HG03432 (cell line): ENCODE measurements around the gene C1orf167.

ENCODE experiments used
- ATAC-seq: cut with Tn5 transposase; IDR thresholded peaks from one replicate; pipeline ENCODE4 v1.9.1; 2021; ENCODE audit warnings: mild to moderate bottlenecking, moderate library complexity; ENCODE audit not compliant: unreplicated experiment

C1orf167 gene

DNA sequence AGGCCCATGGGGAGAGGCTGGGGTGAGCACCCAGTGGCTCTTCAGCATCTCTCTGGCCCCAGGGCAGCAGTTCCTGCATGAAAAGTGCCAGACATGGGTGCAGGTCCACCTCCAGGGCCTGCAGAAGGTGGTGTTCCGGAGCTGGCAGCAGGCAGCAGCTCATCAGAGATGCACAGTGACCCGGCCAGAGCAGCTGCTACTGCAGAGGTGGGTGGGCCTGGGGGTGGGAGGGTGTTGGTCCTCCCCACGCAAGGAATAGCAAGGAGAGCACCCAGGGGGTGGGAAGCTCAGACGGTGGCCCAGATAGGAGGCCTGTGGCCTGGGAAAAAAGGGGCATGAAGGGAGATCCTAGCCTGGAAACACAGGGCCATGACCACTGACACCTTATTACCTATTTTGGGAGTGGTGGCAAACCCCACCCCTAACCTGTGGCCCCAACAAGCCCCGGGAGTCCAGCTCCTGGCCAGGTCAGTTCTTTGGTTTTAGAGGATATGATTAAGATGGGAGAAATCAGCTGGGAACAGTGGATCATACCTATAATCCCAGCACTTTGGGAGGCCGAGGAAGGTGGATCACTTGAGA, 20.2 kb downstream of the C1orf167 start:
- no peak for ATAC-seq

DNA sequence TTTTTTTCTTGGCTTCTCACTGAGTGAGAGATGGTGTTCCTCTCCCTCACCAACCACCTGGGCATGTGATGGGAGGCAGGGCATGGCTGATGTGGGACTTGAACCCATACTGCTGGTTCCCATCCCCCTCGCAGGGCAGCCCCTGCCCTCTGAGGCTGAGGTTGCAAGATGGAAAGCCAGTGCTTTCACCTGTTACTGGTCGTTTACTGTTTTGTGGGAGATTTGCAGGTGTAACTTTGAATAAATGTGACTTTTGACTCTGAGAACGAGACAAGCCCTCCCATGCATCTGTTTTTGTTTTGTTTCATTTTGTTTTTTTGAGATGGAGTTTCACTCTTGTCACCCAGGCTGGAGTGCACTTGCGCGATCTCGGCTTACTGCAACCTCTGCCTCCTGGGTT, 21.6 kb downstream of the C1orf167 start:
- ATAC-seq = no peak

DNA sequence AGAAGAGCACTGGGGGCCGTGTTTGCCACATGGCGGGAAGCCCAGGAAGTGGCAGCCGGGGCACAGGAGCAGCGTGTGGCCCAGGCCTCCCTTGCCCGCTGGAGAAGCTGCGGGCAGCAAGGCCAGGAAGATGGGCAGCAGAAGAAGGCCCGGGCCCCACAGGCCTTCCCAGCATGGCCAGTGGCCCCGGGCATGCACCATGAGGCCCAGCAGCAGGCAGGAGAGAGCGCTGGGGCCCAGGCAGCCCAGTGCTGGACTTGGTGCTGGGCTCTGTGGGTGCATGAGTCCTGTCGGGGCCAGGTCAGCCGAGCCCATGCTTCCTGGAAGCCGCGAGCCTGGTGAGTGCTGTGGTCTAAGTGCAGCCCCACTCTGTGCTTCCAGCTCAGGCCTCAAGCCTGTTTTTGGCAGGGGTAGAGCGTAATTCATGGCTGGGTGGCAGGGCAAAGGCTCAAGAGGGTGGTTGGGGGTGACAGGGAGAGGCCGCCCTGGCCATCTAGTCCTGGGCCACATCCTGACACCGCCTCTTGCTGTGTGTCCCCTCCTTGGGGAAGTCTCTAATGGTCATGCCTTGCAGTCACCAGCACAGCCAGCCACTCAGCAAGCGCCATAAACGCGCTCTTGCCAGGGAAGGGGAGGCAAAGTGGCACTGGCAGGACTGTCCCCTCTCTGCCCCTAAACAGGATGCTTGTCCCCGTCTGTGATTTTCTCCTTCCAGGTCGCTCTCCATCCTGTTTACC, 22.4 kb downstream of the C1orf167 start:
- ATAC-seq = no peak

DNA sequence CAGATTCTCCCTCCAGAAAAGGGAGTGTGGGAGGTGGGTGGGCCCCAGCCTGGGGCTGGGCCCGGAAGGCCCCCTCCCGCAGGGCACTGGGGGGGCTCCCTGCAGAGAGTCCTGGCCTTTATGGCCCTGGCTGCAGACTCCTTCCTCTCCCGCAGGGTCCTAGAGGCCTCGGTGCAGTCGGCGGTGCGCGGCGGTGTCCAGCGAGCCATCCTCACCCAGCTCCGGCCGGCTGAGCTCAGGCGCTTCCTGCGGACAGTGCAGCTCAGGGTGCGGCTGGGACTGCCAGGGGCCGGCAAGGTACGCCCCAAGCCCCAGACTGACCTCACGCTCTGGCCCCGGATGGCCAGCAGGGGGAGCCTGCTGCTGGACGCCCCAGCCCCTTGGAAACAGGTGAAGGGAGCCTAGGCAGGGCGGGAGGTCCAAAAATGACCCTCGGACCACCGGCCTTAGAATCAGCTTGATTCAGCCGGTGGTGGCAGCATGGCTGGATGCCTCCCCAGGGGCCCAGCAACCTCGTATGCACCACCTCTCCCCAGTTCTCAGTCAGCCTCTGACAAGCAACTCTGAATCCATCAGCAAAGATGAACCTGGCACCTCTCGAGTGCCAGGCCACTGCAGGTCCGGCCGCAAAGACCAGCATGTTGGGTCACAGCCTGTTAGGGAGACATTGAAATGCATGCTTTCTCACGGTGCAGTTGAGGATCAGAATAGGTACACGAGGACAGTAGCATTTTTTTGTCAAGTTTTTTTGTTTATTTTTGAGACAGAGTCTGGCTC, 23.2 kb downstream of the C1orf167 start:
- peak; percentile 50 for ATAC-seq

DNA sequence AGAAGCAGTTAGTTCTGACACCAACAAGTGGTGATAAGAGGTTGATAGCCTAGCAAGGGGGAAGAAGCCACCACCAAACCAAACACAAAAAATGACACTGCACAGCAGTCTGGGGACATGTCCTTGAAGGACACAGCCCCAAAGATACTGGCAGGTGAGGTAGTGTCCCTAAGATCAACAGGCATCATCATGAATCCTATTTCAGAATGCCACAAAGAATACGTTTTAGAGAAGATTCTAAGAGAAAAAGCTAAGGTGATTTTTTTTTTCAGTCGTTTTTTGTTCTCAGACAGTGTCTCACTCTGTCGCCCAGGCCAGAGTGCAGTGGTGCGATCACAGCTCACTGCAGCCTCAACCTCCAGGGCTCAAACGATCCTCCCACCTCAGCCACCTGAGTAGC, 24.2 kb downstream of the C1orf167 start:
- ATAC-seq = no peak

DNA sequence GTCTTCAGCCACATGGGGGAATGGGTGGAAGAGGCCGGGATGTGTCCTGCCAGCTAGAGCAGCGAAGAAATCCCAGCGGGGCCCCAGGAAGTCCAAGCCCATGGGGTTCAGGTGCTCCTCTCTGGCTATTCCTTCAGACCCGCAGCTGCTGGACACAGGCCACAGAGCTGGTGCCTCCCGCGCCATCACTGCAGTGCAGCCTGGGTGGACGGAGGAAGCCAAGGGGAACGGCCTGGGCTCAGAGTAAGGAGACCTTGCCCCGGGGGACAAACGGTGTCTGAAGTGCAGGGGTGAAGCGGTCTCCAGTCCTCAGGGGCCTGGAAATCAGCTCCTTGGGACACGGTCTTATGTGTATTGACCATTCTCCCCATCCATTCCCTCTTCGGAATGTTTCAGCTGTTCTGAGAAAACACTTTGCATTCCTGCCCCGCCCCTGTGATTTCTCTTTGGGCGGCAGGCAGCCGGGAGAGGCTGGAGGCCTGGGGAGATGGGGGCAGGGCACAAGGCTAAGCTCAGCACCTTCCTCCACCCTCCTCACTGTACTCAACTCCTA, 25.3 kb downstream of the C1orf167 start:
- ATAC-seq = no peak

DNA sequence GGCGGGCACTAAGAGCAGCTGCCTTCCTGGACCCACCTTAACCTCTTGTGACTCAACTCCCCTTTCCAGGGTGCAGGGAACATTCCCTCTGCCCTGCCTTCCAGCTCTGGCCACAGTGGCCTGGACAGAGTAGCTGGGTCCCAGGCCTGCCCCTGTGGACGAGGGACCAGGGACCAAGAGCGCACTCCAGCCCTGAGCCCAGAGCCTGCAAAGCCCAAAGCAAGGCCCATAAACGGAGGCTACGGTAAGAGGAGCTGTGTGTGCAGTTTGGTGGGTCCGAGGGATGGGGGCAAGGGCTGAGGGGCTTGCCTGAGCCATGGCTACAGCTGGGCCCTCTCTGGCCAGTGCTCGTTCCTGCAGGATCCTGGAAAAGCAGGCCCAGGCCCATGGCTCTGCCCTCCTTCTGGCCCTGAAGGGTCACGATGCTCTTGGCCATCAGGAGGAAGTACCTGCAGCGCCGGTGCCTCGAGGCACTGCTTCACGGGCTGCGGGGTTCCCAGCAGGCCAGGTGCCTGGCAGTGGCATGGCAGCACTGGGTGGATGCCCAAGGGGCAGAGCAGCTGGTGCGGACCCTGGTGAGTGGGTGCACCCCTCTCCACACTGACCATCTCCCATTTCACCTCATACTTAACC, 25.9 kb downstream of the C1orf167 start:
- no peak for ATAC-seq

DNA sequence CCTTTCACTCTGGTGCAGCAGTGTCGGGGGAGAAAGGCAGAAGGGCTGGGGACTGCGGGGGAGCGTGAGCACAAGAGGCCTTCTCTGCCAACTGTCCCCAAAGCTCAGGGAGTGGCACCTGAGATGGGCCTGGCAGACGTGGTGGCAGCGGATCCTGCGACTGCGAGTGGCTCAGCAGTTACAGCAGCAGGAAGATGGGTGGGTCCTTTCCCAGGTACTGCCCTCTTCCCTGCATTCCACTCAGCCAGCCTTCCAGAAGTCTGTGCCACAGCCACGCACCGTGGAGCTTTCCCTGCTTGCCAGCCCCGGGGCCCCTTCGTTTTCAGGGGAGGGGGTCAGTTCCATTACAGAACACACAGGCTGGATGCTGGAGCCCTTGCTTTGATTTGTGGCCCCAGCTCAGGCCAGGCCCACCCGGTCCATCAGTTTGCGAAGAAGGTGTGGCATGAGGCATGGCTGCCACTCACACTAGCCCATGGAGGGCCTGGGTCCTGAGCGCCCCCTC, 26.6 kb downstream of the C1orf167 start:
- ATAC-seq = no peak

DNA sequence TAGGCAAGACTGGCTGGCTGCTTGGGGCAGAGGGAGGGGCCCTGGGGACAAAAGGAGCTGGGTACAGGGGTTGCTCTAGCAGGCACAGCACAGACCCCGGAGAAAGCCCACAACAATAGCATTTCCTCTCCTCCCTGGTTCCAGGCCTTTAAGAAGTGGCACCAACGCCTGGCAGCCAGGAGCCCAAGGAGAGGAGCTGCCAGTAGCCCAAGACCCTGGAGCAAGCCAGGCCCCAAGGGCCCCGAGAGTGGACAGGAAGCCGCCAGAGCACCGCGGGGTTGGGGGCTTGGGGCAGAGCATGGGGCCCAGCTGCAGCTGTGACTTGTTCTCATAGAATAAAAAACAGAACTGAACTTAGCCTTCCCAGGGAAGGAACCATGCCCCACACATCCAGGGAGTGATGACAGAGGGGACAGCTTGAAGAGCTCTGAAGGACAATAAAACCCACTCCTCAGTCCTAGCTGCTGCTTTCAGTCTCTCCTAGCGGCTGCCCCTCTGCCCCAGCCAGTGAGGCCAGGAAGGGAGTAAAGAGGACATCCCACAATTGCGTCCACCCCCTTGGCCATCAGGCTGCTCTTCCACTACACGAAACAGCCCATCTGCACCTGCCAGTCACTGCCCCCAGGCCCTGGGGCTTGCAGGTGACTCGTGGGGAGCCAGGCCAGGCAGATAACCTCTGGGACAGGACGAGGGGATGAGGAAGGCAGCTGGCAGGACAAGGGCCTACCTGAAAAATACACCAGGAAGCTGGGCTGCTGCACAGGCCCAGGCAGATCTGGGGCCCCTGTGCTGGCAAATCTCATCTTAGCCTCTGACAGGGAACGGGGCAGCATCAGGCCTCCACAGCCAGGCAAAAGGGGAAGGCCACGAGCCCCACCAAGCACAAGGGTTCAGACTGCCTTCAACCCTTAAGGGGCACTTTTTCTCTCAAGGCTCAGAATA, 27.4 kb downstream of the C1orf167 start:
- no peak for ATAC-seq

DNA sequence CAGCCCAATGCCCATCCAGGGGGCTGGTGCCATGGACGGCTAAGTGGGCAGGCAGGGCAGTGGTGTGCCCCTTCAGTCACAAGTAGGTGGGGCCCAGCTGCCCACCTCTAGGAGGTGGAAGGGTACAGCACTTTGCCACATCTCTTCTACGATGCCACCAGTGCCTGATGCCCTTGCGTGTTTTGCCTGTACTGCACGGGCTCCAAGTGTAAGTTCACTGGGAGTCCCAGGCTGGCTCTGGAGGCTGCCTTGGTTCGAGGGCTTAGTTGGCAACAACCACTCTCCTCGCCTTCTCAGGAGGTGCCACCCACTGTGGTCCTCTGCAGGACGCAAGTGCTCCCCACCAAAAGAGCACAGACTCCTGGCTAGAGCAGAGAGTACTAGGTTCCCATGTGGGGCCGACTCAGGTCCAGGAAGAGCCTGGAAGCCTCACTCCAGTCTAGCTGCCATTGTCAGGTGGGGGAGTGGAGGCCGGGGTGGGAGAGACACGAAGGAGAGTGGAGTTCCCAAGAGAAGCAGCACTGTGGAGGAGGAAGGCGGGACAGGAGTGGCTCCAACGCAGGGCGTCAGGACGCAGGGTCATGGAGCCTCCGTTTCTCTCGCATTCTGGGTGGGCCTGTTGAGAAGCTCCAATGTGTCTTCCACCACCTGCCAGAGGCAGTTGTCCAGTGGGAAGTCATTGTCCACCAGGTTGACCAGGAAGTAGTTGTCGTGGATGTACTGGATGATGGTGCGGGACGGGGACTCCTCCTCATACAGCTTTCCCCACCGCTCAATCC, 28.3 kb downstream of the C1orf167 start:
- no peak for ATAC-seq

DNA sequence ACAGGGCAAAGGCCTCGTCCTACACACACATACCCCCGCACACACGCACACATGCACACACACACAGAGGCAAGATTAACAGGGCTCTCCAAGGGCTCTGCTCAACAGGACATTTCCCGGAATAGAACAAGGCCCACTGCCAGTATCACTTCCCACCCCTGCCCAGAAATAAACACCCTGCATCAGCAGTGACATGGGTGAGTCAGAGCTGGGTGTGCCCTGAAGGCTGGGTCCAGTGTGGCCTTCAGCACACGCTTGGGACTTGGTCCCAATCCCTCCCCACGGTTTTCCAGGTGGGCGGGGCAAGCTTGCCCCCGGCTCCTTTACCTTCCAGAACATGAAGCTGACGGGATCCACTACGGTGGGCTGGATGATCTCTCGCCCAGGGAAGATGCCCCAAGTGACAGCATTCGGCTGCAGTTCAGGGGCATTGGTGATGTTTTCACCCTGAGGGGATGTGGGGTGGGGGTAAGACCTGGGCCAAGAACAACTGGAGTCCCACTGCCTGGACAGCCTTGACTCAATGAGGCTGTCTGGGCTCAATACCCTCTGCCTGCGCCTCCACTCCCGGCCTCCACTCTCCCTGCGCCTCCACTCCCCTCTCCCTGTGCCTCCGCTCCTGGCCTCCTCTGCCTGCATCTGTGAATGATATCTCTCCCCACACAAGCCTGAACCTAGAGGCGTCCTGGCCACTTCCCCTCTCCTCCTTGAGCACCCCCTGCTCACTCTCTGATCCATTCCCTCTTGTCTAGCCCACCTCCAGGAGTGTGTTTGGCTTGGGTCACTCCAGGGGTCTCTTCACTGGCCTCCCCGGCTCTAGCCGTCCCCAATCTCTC, 29.1 kb downstream of the C1orf167 start:
- ATAC-seq = no peak

DNA sequence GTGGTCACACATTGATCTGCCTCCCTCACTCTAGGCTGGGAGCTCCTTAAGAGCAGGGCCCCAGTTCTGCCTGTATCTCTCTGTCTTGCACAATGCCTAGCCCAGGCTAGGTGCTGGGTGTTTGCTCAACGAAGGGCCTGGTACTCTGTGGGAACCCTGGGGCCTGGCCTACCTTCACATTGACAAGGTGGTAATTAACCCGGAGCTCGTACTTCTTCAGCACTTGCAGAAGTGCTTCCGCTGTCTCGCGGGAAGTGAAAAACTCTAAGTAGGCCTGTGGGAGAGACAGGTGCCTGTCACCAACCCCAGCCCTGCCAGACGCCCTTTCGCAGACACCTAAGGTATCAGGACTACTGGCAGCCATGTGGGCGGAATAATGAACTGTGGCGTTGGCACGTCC, 30.1 kb downstream of the C1orf167 start:
- no peak for ATAC-seq

DNA sequence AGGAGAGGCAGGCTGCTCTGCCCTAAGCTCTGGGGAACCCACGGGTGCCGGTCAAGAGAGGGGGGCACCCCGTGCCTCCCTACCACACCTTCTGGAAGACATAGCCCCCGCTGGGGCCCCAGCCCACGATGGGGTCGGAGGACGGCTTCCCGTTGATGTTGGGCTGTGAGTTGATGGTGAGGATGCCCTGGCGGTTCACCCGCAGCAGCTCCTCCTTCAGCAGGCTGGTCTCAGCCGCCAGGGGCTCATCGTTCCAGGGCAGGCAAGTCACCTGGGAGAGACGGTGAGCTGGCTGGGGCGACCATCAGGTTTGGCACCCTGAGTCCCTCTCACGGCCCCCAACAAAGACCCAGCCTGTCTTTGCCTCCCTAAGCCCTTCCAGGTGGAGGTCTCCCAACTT, 31.8 kb downstream of the C1orf167 start:
- no peak for ATAC-seq

DNA sequence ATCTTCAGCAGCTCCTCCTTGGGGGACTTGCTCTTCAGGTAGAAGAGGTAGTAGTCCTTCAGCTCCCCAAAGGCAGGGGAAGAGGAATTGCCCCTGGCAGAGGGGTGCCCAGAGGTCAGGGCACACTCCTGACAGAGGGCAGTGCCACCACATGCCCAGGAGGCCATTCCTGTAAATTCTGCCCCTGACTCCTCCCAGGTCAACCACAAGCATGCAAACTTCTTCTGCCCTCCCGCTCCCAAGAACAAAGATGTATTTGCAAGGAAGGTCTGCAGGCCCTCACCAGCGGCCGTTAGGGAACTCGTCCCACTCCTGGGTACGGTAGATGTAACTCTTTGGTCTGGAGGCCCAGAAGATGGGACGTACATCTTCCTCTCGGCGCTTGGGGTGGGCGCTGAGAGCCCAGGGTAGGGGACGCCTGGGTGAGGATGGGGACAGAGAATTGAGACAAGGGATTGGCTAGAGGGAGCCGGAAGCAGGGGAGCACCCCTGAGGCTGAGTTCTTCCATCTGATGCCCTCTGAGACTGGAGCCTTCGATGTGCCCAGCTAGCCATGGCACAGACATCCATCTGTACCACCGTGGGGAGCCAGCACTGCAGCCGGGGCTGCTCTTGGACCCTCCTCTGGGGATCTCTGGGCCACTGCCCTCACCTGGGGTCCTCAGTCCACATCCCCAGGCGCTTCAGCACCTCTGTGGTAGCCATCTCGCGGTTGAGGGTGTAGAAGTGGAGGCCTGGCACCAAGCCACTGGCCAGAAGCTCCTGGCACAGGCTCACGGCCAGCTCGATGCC, 32.6 kb downstream of the C1orf167 start:
- no peak for ATAC-seq

DNA sequence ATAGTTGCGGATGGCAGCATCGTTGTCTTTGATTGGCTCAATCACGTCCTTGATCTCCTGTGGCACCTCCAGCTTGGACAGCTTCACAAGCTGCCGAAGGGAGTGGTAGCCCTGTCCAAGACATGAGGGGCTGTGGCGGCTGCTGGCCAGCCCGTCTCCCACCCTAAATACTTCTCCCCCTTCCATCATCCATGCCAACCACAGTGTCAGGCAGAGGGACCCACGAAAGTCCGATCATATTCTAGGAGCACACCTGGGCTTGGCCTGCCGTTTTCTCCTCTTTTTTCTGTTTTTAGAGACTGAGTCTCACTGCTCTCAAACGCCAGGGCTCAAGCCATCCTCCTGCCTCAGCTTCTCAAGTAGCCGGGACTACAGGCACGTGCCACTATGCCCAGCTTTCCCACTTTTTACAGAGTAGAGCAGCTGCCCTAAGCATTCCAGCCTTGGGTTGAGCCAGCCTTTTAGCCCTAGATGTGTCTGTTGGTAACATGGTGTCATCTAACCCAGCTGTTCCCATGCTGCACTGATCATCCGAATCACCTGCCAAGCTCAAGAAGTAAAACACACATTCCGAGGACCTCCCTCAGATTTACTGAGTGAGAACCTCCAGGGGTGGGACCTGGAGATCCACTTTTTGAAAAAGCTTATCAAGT, 33.4 kb downstream of the C1orf167 start:
- no peak for ATAC-seq

DNA sequence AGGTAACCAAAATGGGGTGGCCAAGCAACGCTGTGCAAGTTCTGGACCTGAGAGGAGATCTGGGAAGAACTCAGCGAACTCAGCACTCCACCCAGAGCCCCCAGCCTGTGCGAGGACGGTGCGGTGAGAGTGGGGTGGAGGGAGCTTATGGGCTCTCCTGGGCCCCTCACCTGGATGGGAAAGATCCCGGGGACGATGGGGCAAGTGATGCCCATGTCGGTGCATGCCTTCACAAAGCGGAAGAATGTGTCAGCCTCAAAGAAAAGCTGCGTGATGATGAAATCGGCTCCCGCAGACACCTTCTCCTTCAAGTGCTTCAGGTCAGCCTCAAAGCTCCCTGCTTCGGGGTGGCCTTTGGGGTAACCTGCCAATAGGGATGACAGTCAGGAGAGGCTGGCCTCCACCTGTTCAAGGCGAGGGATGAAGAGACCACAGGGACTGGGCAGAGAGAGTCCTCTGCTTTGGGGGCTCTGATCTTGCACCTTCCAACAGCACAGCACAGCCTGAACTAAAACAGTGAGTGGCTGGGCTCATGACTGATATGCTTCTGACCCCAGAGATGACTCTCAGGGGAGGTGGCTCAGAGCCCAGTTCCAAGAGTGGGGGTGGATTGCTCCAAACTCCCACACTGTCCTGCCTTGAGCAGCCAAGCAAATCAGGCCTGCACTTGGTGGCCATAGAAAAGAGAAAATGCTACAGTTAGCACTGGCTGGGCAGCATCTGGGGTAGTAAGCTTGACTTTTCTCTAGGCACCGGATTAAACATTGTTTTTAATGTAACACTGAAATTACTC, 34.2 kb downstream of the C1orf167 start:
- no peak for ATAC-seq
